HG02588 (cell line): ENCODE results near the gene NEXN.
"Not testable (repeated sequence)": the region's sequence is repeated elsewhere in the genome, so short reads cannot be mapped to it uniquely, and the experiment has no call there.

Experiments
- ATAC-seq: cut with Tn5 transposase; IDR thresholded peaks from one replicate; pipeline ENCODE4 v1.9.1; 2021; ENCODE audit warnings: mild to moderate bottlenecking, moderate library complexity; ENCODE audit not compliant: unreplicated experiment

Gene NEXN

GRCh38 chr1:77958391-77958790 lies 70.0 kb downstream of the NEXN start:
- no peak for ATAC-seq

DNA sequence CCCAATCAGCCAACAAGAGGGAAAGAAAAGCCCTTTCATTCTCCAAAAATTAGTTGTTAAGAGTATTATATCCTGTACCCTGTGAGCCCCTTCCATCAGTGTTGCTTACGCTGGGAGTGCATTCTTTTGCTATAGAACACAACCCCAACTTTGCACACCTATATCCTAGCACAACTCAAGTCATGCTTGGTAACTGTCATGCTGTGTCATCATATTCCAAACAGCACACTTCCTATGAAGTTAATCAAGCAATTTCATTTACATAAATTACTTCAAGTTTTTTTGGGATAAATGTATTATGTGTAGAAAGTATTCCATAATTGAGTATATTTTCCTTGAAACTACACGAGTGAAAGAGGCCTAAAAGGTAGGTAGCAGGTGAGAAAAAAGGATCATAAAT lies 70.4 kb downstream of the NEXN start:
- ATAC-seq, result no peak

GRCh38 chr1:77961392-77961791 lies 73.0 kb downstream of the NEXN start:
- ATAC-seq, result no peak

DNA sequence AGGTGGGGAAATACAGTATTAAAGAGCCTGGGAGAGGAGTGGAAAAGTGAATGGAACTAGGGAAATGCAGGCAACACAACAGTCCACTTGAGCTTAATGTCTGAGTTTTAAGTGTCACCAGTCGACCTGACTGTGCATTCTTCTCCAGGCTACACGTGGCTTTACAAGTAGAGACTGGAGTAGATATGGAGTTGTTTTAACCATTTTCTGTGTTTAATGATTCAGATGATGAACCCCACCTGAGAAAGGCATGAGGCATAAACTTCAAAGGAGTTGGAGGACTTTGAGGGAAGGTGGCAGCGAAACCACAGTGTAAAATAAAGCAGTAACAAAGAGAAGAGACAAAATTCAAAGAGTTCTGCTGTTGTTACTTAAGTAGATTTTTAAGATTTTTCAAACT lies 77.9 kb downstream of the NEXN start:
- no peak for ATAC-seq

GRCh38 chr1:77970192-77970591 lies 81.8 kb downstream of the NEXN start:
- ATAC-seq, result no peak

GRCh38 chr1:77972080-77972479 lies 83.7 kb downstream of the NEXN start:
- no peak for ATAC-seq

DNA sequence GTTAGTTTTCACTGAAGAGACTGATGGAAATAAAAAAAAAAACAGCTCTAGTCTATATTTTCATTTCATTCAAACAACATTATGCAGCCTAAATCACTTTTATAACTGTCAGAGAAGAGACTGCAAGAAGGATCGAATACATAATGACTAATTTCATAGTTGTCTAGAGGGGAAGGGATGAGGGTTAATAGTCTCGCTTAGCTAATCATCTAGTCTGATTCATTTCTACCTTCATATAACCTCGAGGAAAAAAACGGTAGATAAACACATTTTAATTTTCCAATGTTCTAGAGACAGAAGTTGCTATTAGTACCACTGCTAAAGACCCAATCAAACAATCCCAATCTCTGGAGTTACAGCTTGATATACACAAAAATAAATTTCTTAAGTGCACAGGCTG lies 87.0 kb downstream of the NEXN start:
- no peak for ATAC-seq

DNA sequence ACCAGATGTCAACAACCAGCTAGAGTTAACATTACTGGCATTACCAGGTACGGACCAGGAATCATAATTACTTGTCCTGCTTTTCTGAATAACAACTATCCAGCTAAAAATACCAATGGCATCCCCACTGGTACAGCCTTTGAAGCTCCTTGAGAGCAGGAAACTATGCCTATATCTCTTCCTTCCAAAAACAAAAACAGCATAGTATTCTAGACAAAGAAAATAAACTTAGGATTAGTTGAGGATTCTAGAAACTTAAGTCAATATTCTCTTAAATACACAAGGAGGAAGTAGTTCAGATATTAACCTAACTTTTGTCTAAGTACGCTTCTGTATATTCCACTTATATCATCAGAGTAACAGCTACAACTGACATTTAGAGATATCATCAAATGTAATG lies 87.5 kb downstream of the NEXN start:
- ATAC-seq, result no peak

- no peak for ATAC-seq
Measured at GRCh38 chr1:77976433-77977076, 88.1 kb downstream of the NEXN start.

GRCh38 chr1:77977989-77978292 lies 89.5 kb downstream of the NEXN start:
- no peak for ATAC-seq

DNA sequence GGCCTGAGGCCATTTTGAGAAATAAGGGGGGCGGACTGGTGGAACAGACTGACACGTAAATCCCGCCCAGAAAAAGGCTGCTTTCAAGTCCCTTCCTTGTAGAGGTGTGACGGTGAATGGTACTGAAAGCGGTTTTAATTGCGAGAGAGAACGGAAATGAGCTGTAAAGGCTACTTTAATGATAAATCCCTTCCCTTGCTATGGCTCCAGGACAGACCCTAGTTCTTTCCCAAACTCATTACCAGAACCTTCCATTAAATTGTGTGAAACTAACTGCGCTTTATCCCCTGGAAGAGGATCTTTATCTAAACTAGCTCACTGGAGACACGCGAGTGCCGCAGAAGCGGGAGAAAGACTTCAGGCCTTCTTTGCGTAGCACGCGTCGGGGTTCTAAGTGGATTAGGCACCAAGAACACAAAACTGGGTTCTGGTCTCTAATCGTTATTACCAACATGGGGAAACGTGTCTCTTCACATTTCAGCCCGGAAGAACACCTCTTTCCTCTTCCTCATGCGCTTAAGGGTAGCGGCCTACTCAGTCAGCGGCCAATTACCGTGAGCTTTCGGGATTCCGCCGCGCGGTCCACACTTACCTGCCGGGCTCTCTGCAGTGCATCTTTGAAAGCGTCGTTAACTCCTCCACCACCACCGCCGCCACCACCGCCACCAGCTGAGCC lies 90.0 kb downstream of the NEXN start:
- ATAC-seq, result peak; percentile 70

DNA sequence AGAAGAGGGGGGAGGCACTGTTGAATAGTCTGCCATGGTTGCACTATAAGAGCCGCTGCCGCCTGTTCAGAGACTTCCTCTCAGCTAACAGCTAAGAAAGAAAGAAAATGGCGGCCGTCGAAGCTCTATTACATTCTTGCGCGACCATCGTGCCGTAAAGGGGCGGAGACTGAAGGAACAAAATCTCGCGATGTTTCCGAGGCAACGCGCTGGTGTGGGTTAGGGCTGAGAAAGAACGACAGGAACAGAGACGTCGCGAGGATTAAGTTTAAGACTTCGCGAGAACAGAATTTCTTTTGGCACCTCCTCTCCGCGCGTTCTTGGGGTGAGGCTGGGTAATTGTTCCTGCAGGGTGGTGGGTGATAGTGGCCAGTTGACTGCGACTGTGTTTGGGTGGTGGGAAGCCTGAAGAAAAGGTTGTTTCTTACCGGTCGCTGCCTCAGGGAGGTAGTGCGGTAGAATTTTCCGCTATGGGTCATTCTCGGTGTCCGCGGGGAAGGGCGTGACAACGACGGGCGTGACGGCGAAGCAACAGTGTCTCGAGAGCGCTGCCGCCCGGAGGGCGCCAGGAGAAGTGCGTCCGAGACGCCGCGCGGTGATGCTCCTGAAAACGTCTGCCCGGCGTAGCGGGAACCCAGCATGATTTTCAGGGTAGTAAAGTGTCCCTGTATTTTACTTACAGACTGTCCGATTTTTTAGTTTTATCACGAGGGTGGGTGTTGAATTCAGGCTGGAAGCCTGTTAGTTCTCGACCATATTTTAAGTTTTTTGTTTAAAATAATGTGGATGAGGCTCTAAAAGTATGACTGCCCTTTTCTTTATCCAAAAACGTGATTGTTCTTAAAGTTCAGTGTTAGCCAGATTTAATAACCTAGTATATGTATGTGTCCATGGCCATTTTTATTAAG lies 90.8 kb downstream of the NEXN start, which contains the start of gene FUBP1:
FUBP1 (minus strand) TSS at position 104 of the 908 bp plus-strand sequence; CDS start at position 36, 68 bp downstream.
- peak; percentile 74 for ATAC-seq

GRCh38 chr1:77983352-77983996 lies 95.0 kb downstream of the NEXN start:
- not testable (repeated sequence) for ATAC-seq

- no peak for ATAC-seq
Measured at GRCh38 chr1:77983997-77984355, 95.6 kb downstream of the NEXN start.

GRCh38 chr1:77984629-77985028 lies 96.2 kb downstream of the NEXN start:
- no peak for ATAC-seq

- no peak for ATAC-seq
Measured at GRCh38 chr1:77986810-77987209, 98.4 kb downstream of the NEXN start.

DNA sequence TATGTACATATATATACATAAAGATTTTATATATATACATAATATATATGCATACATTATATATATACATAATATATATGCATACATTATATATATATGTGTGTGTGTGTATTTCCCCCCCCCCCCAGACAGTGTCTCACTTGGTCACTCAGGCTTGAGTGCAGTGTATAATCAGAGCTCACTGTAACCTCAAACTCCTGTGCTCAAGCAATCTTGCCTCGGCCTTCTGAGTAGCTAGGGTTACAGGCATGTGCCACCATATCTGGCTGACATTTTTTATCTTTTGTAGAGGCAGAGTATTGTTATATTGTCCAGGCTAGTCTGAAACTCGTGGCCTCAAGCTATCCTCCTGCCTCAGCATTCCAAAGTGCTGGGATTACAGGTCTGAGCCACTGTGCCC lies 99.5 kb downstream of the NEXN start:
- no peak for ATAC-seq

DNA sequence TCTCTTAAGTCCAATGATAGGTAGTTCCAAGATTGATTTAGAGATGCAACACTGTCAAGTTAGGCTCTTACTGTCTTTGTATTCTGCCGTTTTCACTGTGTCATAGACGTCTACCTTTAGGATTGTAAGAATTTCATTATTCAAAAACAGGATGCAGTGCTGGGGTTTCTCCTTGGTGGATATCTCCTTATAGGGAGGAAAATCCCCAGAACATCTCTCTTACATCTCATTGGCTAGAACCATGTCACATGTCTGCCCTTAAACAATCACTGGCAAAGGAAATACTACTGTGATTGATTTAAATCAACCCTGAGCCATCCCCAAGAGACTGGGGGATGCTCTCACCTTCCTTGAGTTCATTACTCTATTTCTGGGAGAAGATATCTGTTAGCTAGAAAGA lies 101.3 kb downstream of the NEXN start:
- ATAC-seq, result no peak

DNA sequence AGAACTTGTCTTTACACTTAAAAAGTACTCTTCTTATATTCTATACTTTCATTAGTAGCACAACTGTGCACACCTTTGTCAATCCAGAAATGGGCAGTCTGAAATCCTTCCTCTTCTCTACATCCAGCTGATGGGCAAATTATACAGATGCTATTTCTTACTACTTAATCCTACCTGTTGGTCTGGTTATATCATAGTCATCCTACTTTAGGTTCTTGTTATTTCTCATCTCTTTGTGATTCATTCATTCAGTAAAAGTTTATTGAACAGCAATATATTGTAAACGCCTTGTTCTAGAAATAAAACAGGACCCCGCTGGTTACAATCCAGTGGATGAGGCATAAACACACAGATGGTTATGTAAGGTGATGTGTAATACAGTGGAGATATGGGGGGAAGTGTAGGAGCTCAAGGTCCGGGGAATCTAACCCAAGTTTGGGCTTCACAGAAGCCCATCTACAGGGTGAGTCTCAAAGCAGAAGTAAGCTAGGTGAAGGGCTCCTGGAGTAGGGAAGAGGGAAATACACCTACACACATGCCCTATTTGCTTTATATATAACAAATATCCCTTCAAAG lies 102.3 kb downstream of the NEXN start:
- no peak for ATAC-seq

DNA sequence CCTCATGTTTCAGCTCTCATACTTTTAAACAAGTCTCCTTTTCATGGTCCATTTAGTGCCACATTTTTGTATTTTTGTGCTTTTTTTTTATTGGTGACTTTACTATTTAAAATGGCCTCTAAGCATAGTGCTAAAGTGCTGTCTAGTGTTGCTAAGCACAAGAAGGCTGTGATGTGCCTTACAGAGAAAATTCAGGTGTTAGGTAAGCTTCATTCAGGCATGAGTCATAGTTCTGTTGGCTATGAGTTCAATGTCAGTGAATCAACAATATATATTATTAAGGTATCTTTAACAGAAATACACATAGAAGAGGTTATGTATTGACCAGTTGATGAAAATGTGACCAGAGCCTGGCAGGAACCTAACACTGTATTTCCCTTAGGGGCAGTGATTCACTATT lies 103.2 kb downstream of the NEXN start:
- no peak for ATAC-seq
